NT2/D1 (cell line): ENCODE data around the gene MIA.

Experiments used
- SUZ12 ChIP-seq: IDR thresholded peaks from 2 replicates; pipeline ENCODE4 v1.6.1; 2011; ENCODE audit not compliant: insufficient read length, insufficient read depth; ENCODE audit errors: extremely low read depth
- YY1 ChIP-seq: IDR thresholded peaks from 2 replicates; pipeline ENCODE4 v1.6.1; 2011; ENCODE audit not compliant: insufficient read length, insufficient read depth
- ZNF274 ChIP-seq: IDR thresholded peaks from 2 replicates; pipeline ENCODE4 v1.6.1; 2011; ENCODE audit warnings: mild to moderate bottlenecking, low read depth, low read length

DNA sequence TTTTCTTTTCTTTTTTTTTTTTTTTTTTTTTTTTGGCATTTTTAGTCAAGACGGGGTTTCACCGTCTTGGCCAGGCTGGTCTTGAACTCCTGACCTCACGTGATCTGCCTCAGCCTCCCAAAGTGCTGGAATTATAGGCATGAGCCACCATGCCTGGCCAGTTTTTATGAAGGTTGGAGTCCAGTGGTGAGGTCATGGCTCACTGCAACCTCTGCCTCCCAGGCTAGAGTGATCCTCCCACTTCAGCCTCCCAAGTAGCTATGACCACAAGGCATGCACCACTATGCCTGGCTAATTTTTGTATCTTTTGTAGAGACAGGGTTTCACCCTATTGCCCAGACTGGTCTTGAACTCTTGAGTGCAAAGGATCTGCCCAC, 20.1 kb upstream of the MIA start:
- no peak for TF ChIP-seq YY1
- TF ChIP-seq SUZ12 = no peak
- TF ChIP-seq ZNF274 = no peak
